ENCODE results near the gene TMEM94.
"Not testable (repeated sequence)": the region's sequence is repeated elsewhere in the genome, so short reads cannot be mapped to it uniquely, and the experiment has no call there.

The TMEM94 gene

DNA sequence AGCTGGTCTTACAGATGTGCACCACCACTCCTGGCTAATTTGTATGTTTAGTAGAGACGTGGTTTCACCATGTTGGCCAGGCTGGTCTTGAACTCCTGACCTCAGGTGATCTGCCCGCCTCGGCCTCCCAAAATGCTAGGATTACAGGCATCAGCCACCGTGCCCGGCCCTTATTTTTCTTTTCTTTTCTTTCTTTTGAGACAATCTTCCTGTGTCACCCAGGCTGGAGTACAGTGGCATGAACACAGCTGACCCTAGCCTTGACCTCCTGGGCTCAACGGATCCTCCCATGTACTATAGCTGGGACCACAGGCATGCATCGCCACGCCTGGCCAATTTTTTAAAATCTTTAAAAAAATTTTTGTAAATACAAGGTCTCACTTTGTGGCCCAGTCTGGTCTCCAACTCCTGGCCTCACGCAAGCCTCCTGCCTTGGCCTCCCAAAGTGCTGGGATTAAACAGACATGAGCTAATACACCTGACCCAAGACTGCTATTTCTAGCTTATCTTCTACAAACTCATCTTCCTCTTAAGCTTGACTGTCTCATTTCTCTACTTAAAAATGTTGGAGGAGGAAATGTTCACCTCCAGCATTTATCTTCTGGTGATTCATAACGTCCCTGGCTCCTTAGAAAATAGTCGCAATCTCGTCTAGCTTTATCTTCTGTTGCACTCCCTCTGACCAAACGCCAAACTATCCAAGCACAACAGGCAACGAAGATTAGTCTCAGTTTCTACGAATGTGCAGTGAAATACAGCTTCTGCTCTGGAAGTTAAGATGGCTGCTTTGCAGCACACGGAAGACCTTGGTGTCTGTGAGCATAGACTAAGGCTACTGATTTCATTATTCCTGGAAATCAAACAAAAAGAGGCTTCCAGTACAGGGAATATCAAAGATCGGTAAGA is 8.2 kb upstream of the TMEM94 start:
- no peak for DNase-seq

DNA sequence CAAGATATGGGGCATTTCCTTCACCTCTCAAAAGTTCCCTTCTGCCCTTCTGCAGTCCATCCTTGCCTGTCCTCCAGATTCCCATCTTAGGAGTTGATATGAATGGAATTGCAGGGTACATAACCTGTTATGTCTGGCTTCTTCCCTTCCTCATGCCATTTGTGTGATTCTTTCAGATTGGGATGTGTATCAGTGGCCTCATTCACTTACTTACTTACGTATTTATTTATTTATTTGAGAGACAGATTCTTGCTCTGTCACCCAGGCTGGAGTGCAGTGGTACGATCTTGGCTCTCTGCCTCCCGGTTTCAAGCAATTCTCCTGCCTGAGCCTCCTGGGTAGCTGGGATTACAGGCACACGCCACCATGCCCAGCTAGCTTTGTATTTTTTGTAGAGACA is 6.2 kb upstream of the TMEM94 start:
- no peak for DNase-seq

DNA sequence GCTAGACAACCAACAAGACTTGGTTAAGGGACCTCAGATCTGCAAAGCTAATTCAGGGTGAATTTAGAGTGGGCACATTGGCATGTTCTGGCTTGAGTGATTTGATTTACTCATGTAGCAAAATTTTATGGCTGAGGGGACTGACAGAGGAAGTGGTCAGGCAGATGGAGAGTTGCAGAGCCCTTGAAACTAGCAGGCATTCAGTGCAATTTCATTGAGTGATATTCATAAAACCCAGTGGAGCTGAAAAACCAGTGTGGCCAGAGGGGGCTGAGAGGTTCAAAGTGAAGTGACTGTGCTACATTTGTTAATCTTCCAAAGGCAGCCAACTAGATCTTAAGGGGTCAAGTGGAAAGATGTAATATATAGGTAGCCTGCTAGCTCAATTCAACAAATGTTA is 2.2 kb upstream of the TMEM94 start:
- DNase-seq = no peak

DNA sequence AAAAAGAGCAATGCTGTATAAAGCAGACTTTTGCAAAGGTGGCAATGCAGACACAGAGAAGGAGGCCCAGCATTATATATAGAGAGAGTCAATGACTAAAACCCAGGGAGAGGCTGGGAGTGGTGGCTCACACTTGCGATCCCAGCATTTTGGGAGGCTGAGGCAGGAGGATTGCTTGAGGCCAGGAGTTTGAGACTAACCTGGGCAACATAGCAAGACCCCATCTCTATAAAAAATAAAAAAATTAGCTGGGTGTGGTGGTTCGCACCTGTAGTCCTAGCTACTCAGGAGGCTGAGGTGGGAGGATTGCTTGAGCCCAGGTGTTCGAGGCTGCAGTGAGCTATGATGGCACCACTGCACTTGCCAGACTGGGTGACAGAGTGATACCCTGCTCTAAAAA is 1.8 kb upstream of the TMEM94 start:
- DNase-seq = not testable (repeated sequence)

DNA sequence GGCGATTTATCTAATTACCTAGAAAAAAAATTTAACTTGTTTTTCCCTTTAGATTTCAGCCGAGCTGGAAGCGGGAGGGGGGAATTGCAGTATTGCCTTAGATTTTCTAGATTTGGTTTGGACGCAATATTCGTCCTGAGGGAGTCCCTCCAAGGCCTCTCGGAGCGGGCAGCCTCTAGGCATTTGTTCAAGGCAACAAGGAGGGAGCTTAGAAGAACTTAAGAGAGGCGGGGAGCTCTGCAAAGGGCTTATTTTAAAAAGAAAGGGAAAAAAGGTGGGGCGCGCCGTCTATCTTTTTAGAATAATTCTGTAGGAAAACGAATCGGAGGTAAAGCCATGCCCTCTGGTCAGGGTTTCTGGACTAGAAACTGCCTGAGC is 407 bp upstream of the TMEM94 start:
- no peak for DNase-seq

DNA sequence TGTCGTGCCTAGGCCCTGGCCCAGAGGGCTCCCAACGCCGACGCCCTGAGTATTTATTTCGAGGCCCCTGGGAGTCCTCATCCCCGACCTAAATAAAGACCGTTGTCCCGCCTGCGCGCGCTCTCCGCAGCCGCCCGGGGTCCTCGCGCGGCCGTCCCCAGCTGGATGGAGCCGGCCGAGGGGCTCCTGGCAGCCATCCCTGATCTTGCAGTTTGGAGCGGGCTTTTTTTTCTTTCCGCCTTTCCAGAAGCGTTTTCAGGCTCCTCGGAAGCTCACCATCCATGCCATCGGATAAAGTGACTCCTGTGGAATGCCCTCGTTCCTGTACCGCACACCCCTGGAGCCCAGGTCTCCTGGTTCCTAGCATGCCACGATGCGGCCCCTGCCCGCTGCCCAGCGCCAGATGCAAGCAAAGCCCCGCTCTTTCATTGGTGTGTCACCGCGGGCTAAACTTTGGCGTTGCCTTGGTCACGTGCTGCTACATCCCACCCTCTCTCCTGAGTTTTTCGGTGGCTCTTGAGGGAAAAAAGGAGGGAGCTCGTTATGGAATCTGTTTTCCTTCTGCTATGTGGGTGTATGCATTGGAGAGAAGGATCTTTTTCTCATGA is 716 bp downstream of the TMEM94 start:
- no peak for DNase-seq

DNA sequence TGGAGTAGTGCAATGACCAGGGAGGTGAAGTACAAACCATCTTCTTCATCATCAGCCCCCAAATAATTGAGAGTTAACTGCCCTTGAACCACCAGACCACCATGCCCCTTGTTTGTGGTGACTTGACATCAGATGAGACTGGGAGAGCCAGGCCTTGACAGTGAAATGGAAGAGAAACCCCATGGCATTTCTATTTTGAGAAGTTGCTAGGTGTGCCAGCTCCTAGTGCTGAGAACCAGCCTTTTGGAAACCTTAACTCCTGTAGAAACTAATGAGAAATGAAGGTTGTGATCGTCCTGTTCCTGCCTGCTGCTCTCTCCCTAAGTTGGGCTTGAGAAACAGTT is 2.8 kb downstream of the TMEM94 start:
- DNase-seq = no peak

DNA sequence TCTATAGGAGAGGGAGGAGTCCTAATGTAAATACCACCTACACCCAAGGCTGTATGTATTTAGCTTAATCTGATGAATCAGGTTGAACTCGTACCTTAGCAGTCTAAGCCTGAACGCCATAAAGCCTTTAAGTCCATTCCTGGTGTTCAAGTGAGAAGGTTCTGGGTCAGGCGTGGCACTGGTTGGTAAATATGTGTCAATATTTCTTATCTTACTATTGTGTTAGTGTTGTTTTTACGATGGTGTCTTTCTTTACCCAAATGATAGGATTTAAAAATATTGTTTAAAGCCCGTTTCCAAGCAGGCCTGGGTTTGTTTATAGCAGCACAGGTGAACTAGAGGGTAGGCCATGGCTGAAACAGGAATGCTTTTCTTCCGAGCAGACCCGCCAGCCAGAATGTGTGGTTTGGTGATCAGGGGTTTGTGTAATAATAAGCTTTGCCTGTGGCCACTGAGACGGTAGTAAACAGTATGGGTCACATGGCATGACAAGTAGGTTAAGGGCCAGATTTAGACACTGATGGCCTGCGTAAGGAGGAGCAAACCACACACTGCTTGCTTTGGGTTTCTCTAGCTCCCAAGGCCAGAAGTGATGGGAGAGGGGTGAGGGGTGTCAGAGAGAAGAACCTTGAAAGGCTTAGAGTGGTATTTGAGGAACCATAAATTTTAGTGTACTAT is 3.3 kb downstream of the TMEM94 start:
- no peak for DNase-seq

DNA sequence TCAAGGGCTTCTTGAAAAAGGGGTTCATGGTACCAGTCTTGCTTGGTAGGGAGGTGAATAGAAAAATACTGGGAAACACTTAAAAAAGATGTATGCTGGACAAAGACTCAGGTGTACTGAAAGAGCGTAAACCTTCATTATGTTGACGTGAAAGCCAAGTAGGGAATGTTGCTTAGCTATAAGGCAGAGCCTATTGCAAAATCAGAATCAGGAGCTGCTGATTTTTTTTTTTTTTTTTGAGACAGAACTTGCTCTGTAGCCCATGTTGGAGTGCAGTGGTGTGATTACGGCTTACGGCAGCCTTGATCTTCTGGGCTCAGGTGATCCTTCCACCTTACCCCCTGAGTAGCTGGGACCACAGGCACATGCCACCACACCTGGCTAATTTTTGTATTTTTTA is 3.9 kb downstream of the TMEM94 start:
- no peak for DNase-seq

DNA sequence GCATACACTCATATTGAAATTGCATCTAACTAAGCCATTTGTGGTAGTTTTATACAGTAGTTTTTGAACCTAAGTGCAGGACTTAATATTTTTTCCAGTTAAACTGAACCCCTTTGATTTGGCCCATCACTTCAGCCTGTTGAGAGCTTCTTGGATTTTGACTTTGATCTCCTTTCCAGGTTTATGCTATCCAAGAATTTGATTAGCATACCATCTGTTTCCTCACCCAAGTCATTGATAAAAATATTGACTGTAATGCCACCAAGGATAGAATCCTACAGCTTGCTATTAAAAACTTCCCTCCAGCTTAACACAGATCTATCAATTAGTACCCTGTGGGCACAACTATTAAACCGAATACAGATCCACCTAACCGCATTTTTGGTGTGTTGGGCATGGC is 7.2 kb downstream of the TMEM94 start:
- DNase-seq = no peak

DNA sequence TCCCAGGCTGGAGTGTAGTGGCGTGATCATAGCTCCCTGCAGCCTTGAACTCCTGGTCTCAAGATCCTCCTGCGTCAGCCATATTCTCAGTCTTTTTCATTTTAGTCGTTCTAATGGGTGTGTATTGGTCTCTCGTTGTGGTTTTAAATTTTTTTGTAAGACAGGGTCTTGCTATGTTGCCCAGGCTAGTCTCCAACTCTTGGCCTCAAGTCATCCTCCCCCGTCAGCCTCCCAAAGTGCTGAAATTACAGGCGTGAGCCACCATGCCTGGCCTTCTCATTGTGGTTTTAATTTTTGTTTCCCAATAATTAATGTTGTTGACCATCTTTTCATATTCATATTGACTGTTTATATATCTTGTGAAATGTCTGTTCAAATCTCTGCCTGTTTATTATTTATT is 8.6 kb downstream of the TMEM94 start:
- DNase-seq = no peak

DNA sequence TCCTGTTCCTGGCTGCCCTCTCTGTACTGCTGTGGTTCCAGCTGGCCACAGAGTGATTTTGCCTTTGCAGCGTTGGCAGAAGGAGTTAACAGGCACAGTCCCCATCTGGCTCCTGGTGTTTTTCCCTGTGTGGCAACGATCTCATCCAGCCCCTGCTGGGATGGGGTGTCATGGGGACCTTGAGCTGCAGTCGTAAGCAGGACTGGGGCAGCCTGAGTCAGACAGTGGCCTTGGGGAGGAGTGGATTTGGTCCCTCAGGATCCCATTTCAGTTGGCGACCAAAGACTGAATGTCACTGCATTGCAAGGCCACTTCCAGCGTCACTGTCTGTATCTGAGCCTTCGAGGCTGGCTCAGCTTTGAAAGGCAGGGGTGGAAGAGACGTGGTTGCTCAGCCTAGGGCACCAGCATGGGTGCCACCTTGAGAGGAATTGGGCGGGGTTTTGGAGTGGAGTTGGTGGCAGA is 11.9 kb downstream of the TMEM94 start:
- no peak for DNase-seq

DNA sequence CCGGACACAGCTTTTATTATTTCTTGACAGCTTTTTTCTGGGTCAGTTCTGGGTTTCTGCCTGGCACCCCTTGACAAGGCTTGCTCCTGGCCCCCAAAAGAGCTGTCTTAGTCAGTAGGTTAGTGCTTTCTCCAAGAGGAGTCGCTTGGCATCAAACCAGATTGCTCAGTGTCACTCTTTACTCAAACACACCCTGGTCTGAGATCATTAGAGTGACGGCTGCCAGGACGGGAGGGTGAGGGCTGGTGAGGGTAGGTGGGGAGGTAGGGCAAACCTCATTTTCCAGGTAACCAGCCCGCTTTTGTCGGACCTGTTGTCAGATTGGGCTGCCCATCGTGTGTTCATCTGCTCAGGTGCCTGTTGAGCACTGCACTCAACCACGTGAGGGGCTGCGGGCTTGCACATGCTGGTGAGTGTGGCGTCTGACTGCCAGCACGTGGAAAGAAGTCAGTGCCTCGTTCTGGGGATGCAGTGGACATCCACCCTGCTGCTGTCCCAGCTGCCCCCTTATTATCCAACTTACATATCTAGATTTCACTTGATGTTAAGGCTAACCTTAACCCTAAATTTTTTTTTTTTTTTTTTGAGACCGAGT is 12.4 kb downstream of the TMEM94 start:
- DNase-seq = no peak

DNA sequence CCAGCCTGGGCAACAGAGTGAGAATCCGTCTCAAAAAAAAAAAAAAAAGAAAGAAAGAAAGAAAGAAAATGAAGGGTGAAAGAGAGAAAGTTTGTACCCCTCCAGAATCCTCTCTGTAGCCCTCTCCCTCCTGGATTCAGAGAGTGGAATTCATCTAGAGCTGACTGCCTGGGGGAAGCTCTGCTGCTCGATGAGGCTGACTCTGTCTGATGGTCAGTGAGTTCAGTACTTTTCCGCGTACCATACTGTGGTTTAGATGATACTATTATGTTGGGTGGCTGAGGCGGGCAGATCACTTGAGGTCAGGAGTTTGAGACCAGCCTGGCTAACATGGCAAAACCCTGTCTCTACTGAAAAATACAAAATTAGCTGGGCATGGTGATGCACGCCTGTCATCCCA is 14.8 kb downstream of the TMEM94 start:
- DNase-seq = no peak

DNA sequence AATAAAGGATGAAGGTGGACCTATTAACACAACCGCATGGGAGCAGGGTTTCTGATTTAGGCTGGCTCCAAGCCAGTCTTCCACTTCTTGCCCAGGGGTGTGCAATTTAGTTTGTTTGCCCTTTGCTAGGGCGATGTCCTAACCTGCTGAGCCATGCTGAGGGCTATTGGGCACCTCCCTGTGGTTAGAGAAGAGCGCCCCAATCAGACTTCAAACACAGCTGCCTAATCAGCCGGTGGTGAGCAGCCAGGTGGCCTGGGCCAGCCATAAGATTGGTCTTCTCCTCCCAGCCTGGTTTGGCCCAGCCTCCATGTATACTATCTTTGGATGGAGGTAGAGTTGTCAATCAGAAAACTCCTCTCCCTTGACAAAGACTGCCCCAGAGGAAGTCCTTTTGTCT is 15.7 kb downstream of the TMEM94 start:
- DNase-seq = no peak

DNA sequence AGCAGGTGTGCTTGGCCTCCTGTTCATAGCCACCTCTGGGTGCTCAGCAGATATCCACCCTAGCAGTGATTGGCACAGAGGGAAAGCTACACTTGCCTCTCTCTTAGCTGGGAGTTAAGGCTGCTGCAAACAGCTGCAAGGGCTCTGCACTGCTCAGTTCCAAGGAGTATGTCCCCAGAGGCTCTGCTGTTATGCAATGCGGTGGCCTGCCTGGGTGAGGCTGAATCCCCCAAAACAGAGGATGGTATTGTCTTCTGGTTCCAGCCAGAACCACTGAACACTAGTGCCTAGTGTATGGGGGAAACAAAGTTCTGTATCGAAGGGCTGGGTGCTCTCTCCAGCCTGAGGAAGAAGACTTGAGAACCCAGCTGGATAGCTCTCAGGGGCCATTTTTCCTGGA is 16.8 kb downstream of the TMEM94 start:
- DNase-seq = no peak

DNA sequence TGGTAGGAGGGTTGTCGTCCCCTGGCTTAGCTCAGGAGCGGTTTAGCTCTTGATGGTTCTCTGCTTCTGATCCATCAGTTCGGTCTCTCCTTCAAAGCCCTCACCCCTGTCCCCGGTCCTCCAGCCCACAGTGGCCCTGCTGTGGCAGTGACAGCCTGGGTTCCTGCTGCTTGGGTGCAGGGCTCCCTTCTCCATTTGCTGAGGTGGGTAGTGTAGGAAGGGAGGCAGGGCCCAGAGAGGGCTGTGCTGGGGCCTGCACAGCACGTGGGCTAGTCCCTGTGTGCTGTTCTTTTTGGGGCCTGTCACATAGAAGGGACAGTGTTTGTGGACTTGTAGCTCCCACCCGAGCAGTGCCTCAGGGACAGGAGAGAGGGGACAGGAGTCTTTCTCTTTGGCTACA is 18.3 kb downstream of the TMEM94 start:
- no peak for DNase-seq

DNA sequence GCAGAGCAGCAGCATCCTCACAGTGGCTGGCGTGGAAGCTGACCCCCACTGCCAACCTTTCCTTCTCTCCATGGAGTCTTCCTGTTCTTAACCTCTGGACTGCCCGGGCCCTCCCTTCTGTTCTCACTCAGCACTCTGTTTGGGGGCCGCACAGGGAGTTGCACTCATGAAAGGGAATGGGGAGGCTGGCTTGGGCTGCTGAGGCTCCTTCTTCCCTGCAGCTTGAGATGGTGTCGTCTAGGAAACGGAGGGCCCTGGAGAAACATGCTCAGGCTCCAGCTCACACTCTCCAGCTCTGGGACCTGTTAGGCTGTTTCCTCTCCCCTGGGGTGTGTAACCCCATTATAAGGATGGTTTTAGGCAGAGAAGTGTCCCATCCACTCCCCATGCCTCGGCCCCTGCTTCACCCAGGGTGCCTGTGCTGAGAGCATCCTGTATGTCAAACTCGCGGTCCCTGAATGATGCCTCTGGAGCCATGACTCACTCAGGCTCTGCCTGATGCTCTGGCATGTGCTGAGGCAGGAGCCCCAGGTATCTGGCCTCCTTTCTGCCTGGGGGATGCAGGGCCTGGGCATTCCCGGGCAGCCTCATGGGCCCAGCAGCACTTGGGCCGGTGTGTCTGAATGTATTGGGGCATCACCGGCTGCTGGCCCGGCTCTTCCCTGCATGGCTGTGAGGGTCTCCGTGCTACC is 18.9 kb downstream of the TMEM94 start:
- no peak for DNase-seq

DNA sequence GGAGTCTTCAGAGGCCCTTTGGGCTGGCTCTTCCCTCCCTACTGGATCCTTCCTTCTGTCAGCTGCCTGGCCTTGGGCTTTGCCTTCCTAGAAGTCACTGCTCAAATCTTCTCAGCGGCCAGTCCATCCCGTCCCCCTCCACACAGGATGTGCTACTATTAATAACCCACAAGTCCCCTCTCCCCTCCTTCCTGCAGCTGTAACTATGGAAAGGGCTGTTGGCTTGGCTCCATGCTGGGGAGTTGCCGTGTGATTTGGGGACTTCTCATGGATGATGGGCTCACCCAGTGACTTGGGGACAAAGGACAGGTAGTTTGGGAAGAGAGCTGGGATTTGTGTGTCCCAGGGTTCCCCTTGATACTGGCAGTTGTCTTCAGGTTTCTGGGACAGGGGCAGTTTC is 19.4 kb downstream of the TMEM94 start:
- no peak for DNase-seq

DNA sequence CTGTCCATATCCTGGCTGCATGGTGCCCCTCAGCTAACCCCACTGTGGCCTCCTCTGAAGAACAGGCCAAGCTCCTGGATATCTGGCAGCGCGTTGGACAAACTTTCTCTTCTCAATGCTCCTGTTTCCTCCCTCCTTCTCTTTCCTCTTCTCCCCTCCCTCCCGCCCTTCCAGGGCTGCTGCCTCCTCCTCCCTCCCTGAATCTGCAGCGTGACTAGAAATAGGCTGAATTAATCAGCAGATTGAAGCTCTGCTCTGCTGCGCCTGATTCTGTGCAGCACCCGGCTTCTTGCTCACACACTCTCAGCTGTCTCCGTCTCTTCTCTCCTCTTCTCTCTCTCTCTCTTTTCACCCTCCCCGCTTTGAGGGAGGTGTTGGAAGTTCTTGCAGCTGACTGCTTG is 19.8 kb downstream of the TMEM94 start:
- no peak for DNase-seq

DNA sequence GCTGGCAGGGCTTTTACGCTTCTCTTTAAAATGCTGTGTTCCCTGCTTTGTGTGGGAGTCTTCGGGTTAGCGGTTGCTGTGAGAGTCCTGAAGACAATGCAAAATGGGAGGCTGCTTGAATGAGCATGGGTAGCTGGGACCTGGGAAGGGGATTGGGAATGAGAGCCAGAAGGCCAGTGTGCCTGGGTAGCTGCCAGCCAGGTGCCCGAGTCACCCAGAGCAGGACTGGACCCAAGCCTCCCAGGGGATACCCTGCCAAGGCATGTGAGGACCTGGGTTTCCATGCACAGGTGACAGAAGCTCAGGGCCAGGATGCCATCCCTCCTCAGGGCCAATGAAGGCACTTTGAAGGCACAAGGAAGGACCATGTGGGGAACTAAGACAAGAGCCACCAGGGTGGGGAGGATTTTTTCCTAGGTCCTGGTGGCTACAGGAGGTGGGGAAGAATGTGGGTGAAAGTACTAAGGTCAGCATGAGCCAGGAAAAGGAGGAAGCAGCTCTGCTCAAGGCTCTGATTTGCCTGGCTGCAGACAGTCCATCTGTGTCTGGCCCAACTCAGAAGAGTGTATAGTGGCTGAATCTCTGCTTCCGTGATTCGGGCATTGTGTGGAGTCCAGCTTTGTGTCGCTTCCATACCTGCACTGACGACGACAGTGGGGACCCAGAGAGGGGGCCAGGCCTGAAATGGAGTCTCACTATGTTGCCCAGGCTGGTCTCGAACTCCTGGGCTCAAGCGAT is 20.5 kb downstream of the TMEM94 start:
- no peak for DNase-seq

DNA sequence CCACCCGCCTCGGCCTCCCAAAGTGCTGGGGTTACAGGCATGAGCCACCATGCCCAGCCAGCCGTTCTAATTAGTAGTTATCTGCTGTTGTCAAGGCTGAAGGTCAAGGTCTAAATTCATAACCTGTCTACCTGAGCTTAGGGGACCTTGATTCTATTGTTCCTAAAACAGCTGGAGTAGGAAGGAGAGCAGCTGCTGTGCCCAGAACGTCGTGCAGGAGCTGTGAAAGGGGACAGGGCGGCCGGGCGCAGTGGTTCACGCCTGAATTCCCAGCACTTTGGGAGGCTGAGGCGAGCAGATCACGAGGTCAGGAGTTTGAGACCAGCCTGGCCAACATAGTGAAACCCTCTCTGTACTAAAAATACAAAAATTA is 21.0 kb downstream of the TMEM94 start:
- not testable (repeated sequence) for DNase-seq

DNA sequence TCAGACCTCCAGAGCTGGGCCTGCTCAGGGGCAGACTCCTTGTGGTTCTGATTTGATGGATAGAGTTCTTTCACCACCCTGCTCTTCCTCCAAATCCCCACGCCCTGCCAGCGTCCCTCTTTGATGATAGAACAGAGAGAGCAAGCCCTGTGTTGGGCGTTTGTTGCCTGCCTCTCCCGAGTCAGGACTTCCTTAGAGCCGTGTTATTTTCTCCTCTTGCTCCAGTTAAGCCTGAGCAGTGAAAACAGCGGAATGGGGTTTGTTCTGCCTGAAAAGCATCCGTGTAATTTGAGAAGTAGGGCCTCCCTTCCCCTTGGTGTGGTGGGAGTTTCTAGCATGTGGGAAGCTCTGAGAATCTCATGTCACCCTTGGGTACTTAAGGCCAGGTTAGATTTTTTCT is 22.1 kb downstream of the TMEM94 start:
- no peak for DNase-seq
